CD14-positive monocyte (primary cell): Measurements from ENCODE around the gene HES4. TPM values are rescaled to one million over a fixed set of nuclear protein-coding genes. Genes with fewer than 3 reads are reported as not detected.

ENCODE experiments used
- DNase-seq, 3 donors: peaks; one replicate each; pipeline ENCODE4 v3.0.0-alpha.2; 2011 to 2022
- H2AFZ ChIP-seq: 2 replicates; pipeline ENCODE4 v1.6.0; 2012; ENCODE audit warnings: mild to moderate bottlenecking, low read depth, low read length, inconsistent platforms; ENCODE audit not compliant: insufficient read depth, poor library complexity, severe bottlenecking
- H3K27ac ChIP-seq, 2 donors: 1 replicate in 1 of 2; 2 replicates in 1 of 2; pipeline ENCODE4 v1.5.1; 2012 to 2013; ENCODE audit warnings: low read length in 2 of 2, control low read depth in 1 of 2, inconsistent platforms in 1 of 2, low read depth in 1 of 2, mild to moderate bottlenecking in 1 of 2
- H3K27me3 ChIP-seq, 2 donors: one replicate each; pipeline versions ENCODE4 v1.6.0 to v1.6.1; 2011 to 2013; ENCODE audit warnings: low read length in 2 of 2; ENCODE audit not compliant: control insufficient read depth in 2 of 2, insufficient read depth in 2 of 2
- H3K36me3 ChIP-seq, 2 donors: replicated peaks in 1 of 2; 1 replicate in 1 of 2; 2 replicates in 1 of 2; pipeline versions ENCODE4 v1.5.1 to v1.6.1; 2012 to 2013; ENCODE audit warnings: low read length in 2 of 2, control low read depth in 1 of 2, inconsistent platforms in 1 of 2, mild to moderate bottlenecking in 1 of 2; ENCODE audit not compliant: insufficient read depth in 2 of 2, control insufficient read depth in 1 of 2
- H3K4me1 ChIP-seq, 2 donors: 1 replicate in 1 of 2; 2 replicates in 1 of 2; pipeline versions ENCODE4 v1.5.1 to v1.6.1; 2012 to 2013; ENCODE audit warnings: low read length in 2 of 2, control low read depth in 1 of 2, inconsistent platforms in 1 of 2, mild to moderate bottlenecking in 1 of 2, moderate library complexity in 1 of 2; ENCODE audit not compliant: insufficient read depth in 2 of 2, control insufficient read depth in 1 of 2
- H3K4me2 ChIP-seq: replicated peaks from 2 replicates; pipeline ENCODE3; 2012; ENCODE audit warnings: low read length, moderate library complexity, mild to moderate bottlenecking; ENCODE audit not compliant: poor library complexity, severe bottlenecking; ENCODE audit errors: extremely low read depth
- H3K4me3 ChIP-seq, 3 experiments: fragments of 200-600 bp in 1 of 3; sonication (generic) in 1 of 3; replicated peaks in 1 of 3; 1 replicate in 2 of 3; 2 replicates in 1 of 3; pipeline ENCODE4 v1.5.1; 2011 to 2013; ENCODE audit warnings: low read length in 3 of 3, mild to moderate bottlenecking in 3 of 3, control low read depth in 2 of 3, low read depth in 2 of 3, inconsistent platforms in 1 of 3, moderate library complexity in 1 of 3
- H3K79me2 ChIP-seq: 2 replicates; pipeline ENCODE4 v1.6.0; 2012; ENCODE audit warnings: mild to moderate bottlenecking, control low read depth, inconsistent platforms, low read length, moderate library complexity; ENCODE audit not compliant: insufficient read depth
- H3K9ac ChIP-seq: 2 replicates; pipeline ENCODE4 v1.6.0; 2017; ENCODE audit warnings: low read length, mild to moderate bottlenecking; ENCODE audit not compliant: insufficient read depth, poor library complexity, severe bottlenecking
- H3K9me3 ChIP-seq, 2 donors: replicated peaks in 1 of 2; 1 replicate in 1 of 2; 2 replicates in 1 of 2; pipeline versions ENCODE4 v1.5.1 to v1.6.1; 2012 to 2013; ENCODE audit warnings: low read length in 2 of 2, control low read depth in 1 of 2; ENCODE audit not compliant: control insufficient read depth in 1 of 2, insufficient read depth in 1 of 2
- H4K20me1 ChIP-seq: 2 replicates; pipeline ENCODE4 v1.6.0; 2012; ENCODE audit warnings: mild to moderate bottlenecking, low read length, control low read depth, moderate library complexity; ENCODE audit not compliant: insufficient read depth
- H3K27ac Mint-ChIP-seq, 7 donors: one replicate each; pipeline ENCODE4 v1.8.0; 2020; ENCODE audit warnings: mild to moderate bottlenecking in 7 of 7, mixed read lengths in 7 of 7, moderate library complexity in 6 of 7, inconsistent platforms in 2 of 7
- H3K27me3 Mint-ChIP-seq, 3 donors: one replicate each; pipeline ENCODE4 v1.8.0; 2021 to 2022; ENCODE audit warnings: low read depth in 3 of 3, mild to moderate bottlenecking in 3 of 3, mixed read lengths in 3 of 3, moderate library complexity in 3 of 3, inconsistent platforms in 1 of 3
- H3K36me3 Mint-ChIP-seq, 2 donors: one replicate each; pipeline ENCODE4 v1.8.0; 2020; ENCODE audit warnings: mixed read lengths in 2 of 2, inconsistent platforms in 1 of 2, mild to moderate bottlenecking in 1 of 2
- H3K4me1 Mint-ChIP-seq: one replicate; pipeline ENCODE4 v1.8.0; 2020; ENCODE audit warnings: mild to moderate bottlenecking, mixed read lengths
- H3K4me3 Mint-ChIP-seq, 2 donors: one replicate each; pipeline ENCODE4 v1.8.0; 2020; ENCODE audit warnings: mild to moderate bottlenecking in 2 of 2, mixed read lengths in 2 of 2, moderate library complexity in 1 of 2
- H3K9me3 Mint-ChIP-seq, 7 donors: one replicate each; pipeline ENCODE4 v1.8.0; 2020 to 2022; ENCODE audit warnings: mixed read lengths in 7 of 7, mild to moderate bottlenecking in 6 of 7, moderate library complexity in 6 of 7, inconsistent platforms in 2 of 7
- CTCF ChIP-seq: fragments of 200-600 bp; IDR thresholded peaks from one replicate; pipeline ENCODE4 v1.8.0; 2022; ENCODE audit warnings: antibody characterized with exemption, mild to moderate bottlenecking
- WGBS: methylation state at CpG from one replicate; pipeline ENCODE4 v1.1.5; 2013; ENCODE audit warnings: missing lambda C conversion rate; ENCODE audit not compliant: insufficient coverage; 5-methylcytosine and 5-hydroxymethylcytosine counted together
- intact Hi-C, 2 donors: fragments of 100-400 bp; cut with micrococcal nuclease; formaldehyde crosslinking; loops; one replicate each; pipeline versions ENCODE4 v1.15.0 to v1.15.1; 2023
- polyA plus RNA-seq, 3 donors: library from polyadenylated mRNA; depleted of rRNA in 1 of 3; unstranded in 2 of 3; stranded (reverse) in 1 of 3; fragments of 300-500 nt in 2 of 3; fragments of >200 nt in 1 of 3; fragmentation: Illumina TruSeq in 2 of 3; gene quantifications; 1 replicate in 2 of 3; 2 replicates in 1 of 3; pipeline ENCODE4 v1.2.3, GENCODE V29; 2012 to 2021

Gene HES4
- polyA plus RNA-seq, 3 donors: 1.4 to 26.8 (median 2.0) TPM

GRCh38 chr1:1033009-1033587, 33.2 kb upstream of the HES4 start:
- under 1% methylated on average over 69 of the region's 73 CpGs for WGBS
- H3K27ac Mint-ChIP-seq: no peak overlapping the region
- Histone ChIP-seq H2AFZ (no peak overlapping the region), H3K9me3 (peaks cover 2 to 4% of the 10 kb centered on the region in 2 donors), H3K27ac (no peak overlapping the region), H3K4me3 (peak overlapping the region; percentile 11 to 66 (median 21)), H4K20me1 (no peaks in the 10 kb centered on the region), H3K79me2 (no peaks in the 10 kb centered on the region), H3K4me1 (peaks cover 7 to 19% of the 10 kb centered on the region in 2 donors), H3K27me3 (peaks cover 8 to 56% of the 10 kb centered on the region in 2 donors), H3K36me3 (no peaks in the 10 kb centered on the region), H3K9ac (peak overlapping the region; percentile 32), H3K4me2 (peak overlapping the region; percentile 76)
- intact Hi-C loops: loop anchor here in 1 of 2 donors (5.0 to 10.0 kb wide), 3 partner anchors 34 to 202 kb away; partner anchors contain the start of genes B3GALT6, C1orf159 and SDF4
- H3K9me3 Mint-ChIP-seq: peaks cover 0 to 13% (median 6%) of the 10 kb centered on the region in 7 donors
- peaks cover 31 to 51% (median 46%) of the 10 kb centered on the region in 3 donors for H3K27me3 Mint-ChIP-seq
- peaks cover 1 to 4% of the 10 kb centered on the region in 2 donors for H3K36me3 Mint-ChIP-seq
- TF ChIP-seq CTCF: peak; percentile 90
- peaks cover 8% of the 10 kb centered on the region for H3K4me1 Mint-ChIP-seq
- peak overlapping the region; percentile 39 to 72 for H3K4me3 Mint-ChIP-seq
- DNase-seq: peak; percentile 45 to 73 (median 49)

- H3K9ac ChIP-seq: no peak overlapping the region
- H3K27me3 ChIP-seq: peaks cover 8 to 50% of the 10 kb centered on the region in 2 donors
These were observed 32.5 kb upstream of the HES4 start for GRCh38 chr1:1032424-1032823.

More at GRCh38 chr1:1032424-1032823, 32.5 kb upstream of the HES4 start:
- Mint-ChIP-seq H3K27me3 (peaks cover 31 to 45% (median 41%) of the 10 kb centered on the region in 3 donors), H3K4me1 (peaks cover 8% of the 10 kb centered on the region), H3K4me3 (peak overlapping the region; percentile 60 to 85), H3K36me3 (peaks cover 1 to 4% of the 10 kb centered on the region in 2 donors), H3K9me3 (peaks cover 0 to 13% (median 6%) of the 10 kb centered on the region in 7 donors), H3K27ac (peak overlapping the region in 2 of 7 donors; percentile 58 to 68)
- peak overlapping the region; percentile 76 for H3K4me2 ChIP-seq
- no peaks in the 10 kb centered on the region for H4K20me1 ChIP-seq
- no peak overlapping the region for H3K27ac ChIP-seq
- no peak for DNase-seq
- peak overlapping the region in 1 of 3 experiments; percentile 66 for H3K4me3 ChIP-seq
- H2AFZ ChIP-seq: no peak overlapping the region
- peaks cover 7 to 18% of the 10 kb centered on the region in 2 donors for H3K4me1 ChIP-seq
- H3K9me3 ChIP-seq: peaks cover 2 to 4% of the 10 kb centered on the region in 2 donors
- no peaks in the 10 kb centered on the region for H3K36me3 ChIP-seq
- 22% methylated on average over 15 of the region's 16 CpGs for WGBS
- intact Hi-C loops: loop anchor here in 1 of 2 donors (5.0 to 10.0 kb wide), 3 partner anchors 35 to 202 kb away; partner anchors contain the start of genes B3GALT6, C1orf159 and SDF4
- H3K79me2 ChIP-seq: no peaks in the 10 kb centered on the region
- TF ChIP-seq CTCF: no peak
